IMR-90 (cell line): Measurements from ENCODE around the gene SCPEP1. TPM values are rescaled to one million over a fixed set of nuclear protein-coding genes. Genes with fewer than 3 reads are reported as not detected.

Experiments
- ATAC-seq: fragments of 200-7000 bp; cut with Tn5 transposase; 2 replicates; pipeline ENCODE4 v1.9.1; 2020; ENCODE audit warnings: low read depth, mild to moderate bottlenecking, moderate library complexity
- BruUV-seq: library from RNA; stranded (reverse); fragments of 400-500 nt; replicated peaks from 2 replicates; lab custom pipeline; 2021; lab: Mats Ljungman, UMichigan
- CTCF ChIA-PET: fragments of 300-600 bp; formaldehyde crosslinking; extraction: SDS; loops from one replicate; lab custom pipeline; 2021; ENCODE audit warnings: antibody characterized with exemption; lab: Yijun Ruan, JAX
- POLR2A ChIA-PET: fragments of 300-600 bp; sonication (Branson Sonifier 250); formaldehyde crosslinking; loops from one replicate; lab custom pipeline; 2022; ENCODE audit warnings: antibody characterized with exemption; ENCODE audit not compliant: unreplicated experiment; lab: Charles Lee
- DNase-seq: peaks from one replicate; pipeline ENCODE4 v3.0.0; 2013
- H2AFZ ChIP-seq: replicated peaks from 2 replicates; pipeline ENCODE3; 2013; ENCODE audit warnings: low read length, mild to moderate bottlenecking; ENCODE audit not compliant: poor library complexity
- H2AK5ac ChIP-seq: 2 replicates; pipeline ENCODE4 v1.6.1; 2013; ENCODE audit warnings: low read depth, low read length, inconsistent platforms
- H2AK9ac ChIP-seq: replicated peaks from 2 replicates; pipeline ENCODE3; 2013; ENCODE audit warnings: mild to moderate bottlenecking, low read depth, low read length, moderate library complexity; ENCODE audit not compliant: poor library complexity
- H2BK120ac ChIP-seq: 2 replicates; pipeline ENCODE4 v1.6.1; 2013; ENCODE audit warnings: low read depth, low read length, inconsistent platforms
- H2BK15ac ChIP-seq: 3 replicates; pipeline ENCODE4 v1.6.1; 2013; ENCODE audit warnings: low read depth, low read length, inconsistent platforms
- H2BK20ac ChIP-seq: 2 replicates; pipeline ENCODE4 v1.6.1; 2013; ENCODE audit warnings: low read depth, mild to moderate bottlenecking, inconsistent platforms, low read length, moderate library complexity
- H2BK5ac ChIP-seq: 2 replicates; pipeline ENCODE4 v1.6.1; 2013; ENCODE audit warnings: mild to moderate bottlenecking, low read depth, low read length, inconsistent platforms; ENCODE audit not compliant: poor library complexity, severe bottlenecking
- H3K14ac ChIP-seq: replicated peaks from 2 replicates; pipeline ENCODE4 v1.6.1; 2013; ENCODE audit warnings: low read depth, low read length, inconsistent platforms
- H3K18ac ChIP-seq: 2 replicates; pipeline ENCODE4 v1.6.1; 2013; ENCODE audit warnings: low read depth, low read length, control low read depth
- H3K23ac ChIP-seq: 2 replicates; pipeline ENCODE4 v1.6.1; 2013; ENCODE audit warnings: low read depth, low read length, inconsistent platforms
- H3K27ac ChIP-seq: 2 replicates; pipeline ENCODE4 v1.5.1; 2013; ENCODE audit warnings: mild to moderate bottlenecking, control low read depth, low read length; ENCODE audit not compliant: insufficient read depth
- H3K27me3 ChIP-seq: 2 replicates; pipeline ENCODE4 v1.6.1; 2013; ENCODE audit warnings: low read length; ENCODE audit not compliant: control insufficient read depth, insufficient read depth
- H3K36me3 ChIP-seq: 2 replicates; pipeline ENCODE4 v1.6.1; 2013; ENCODE audit warnings: low read length, mixed read lengths; ENCODE audit not compliant: control insufficient read depth, insufficient read depth
- H3K4ac ChIP-seq: 2 replicates; pipeline ENCODE4 v1.6.1; 2013; ENCODE audit warnings: low read depth, low read length, inconsistent platforms
- H3K4me1 ChIP-seq: 2 replicates; pipeline ENCODE4 v1.6.1; 2013; ENCODE audit warnings: low read length, mixed read lengths; ENCODE audit not compliant: control insufficient read depth, insufficient read depth
- H3K4me2 ChIP-seq: 2 replicates; pipeline ENCODE4 v1.6.1; 2013; ENCODE audit warnings: low read depth, mild to moderate bottlenecking, control low read depth, low read length, moderate library complexity
- H3K4me3 ChIP-seq: 2 replicates; pipeline ENCODE4 v1.5.1; 2013; ENCODE audit warnings: low read depth, mild to moderate bottlenecking, control low read depth, low read length, moderate library complexity; ENCODE audit not compliant: insufficient read depth
- H3K56ac ChIP-seq: 2 replicates; pipeline ENCODE4 v1.6.1; 2013; ENCODE audit warnings: low read length, inconsistent platforms; ENCODE audit not compliant: insufficient read depth; ENCODE audit errors: extremely low read depth
- H3K79me1 ChIP-seq, 2 experiments: 2 replicates each; pipeline ENCODE4 v1.6.1; 2013; ENCODE audit warnings: low read length in 2 of 2, inconsistent platforms in 1 of 2, low read depth in 1 of 2
- H3K9ac ChIP-seq: 2 replicates; pipeline ENCODE4 v1.6.1; 2013; ENCODE audit warnings: low read depth, low read length, control low read depth
- H3K9me1 ChIP-seq: 2 replicates; pipeline ENCODE4 v1.6.1; 2013; ENCODE audit warnings: low read length, inconsistent platforms; ENCODE audit not compliant: insufficient read depth
- H3K9me3 ChIP-seq: 2 replicates; pipeline ENCODE4 v1.6.1; 2013; ENCODE audit warnings: low read length; ENCODE audit not compliant: control insufficient read depth, insufficient read depth
- H4K20me1 ChIP-seq: 2 replicates; pipeline ENCODE4 v1.6.1; 2013; ENCODE audit warnings: low read length, inconsistent platforms; ENCODE audit not compliant: insufficient read depth
- H4K5ac ChIP-seq: 2 replicates; pipeline ENCODE4 v1.6.1; 2013; ENCODE audit warnings: mild to moderate bottlenecking, low read depth, low read length, control low read depth
- H4K8ac ChIP-seq, 2 experiments: 2 replicates each; pipeline ENCODE4 v1.6.1; 2013; ENCODE audit warnings: low read depth in 2 of 2, low read length in 2 of 2, control low read depth in 1 of 2, inconsistent platforms in 1 of 2
- H4K91ac ChIP-seq: 2 replicates; pipeline ENCODE4 v1.6.1; 2013; ENCODE audit warnings: low read depth, low read length, inconsistent platforms; ENCODE audit not compliant: insufficient read depth
- BHLHE40 ChIP-seq: fragments of 150-350 bp; IDR thresholded peaks from 2 replicates; pipeline ENCODE4 v1.6.1; 2016; ENCODE audit warnings: mild to moderate bottlenecking, low read depth, low read length
- CHD1 ChIP-seq: IDR thresholded peaks from 2 replicates; pipeline ENCODE4 v1.6.1; 2012; ENCODE audit warnings: low read depth, low read length, improper control_type of control experiment
- CTCF ChIP-seq: conservative IDR thresholded peaks from 2 replicates; pipeline ENCODE4 v1.5.1; 2012; ENCODE audit warnings: mild to moderate bottlenecking, low read depth, low read length, improper control_type of control experiment
- FOS ChIP-seq: fragments of 150-350 bp; IDR thresholded peaks from 2 replicates; pipeline ENCODE4 v1.6.1; 2016; ENCODE audit warnings: low read depth, low read length
- MAFK ChIP-seq: IDR thresholded peaks from 2 replicates; pipeline ENCODE4 v1.6.1; 2012; ENCODE audit warnings: low read depth, low read length, improper control_type of control experiment
- MAZ ChIP-seq: IDR thresholded peaks from 2 replicates; pipeline ENCODE4 v1.6.1; 2012; ENCODE audit warnings: low read depth, mild to moderate bottlenecking, low read length, improper control_type of control experiment, moderate library complexity, borderline replicate concordance
- RAD21 ChIP-seq: IDR thresholded peaks from 2 replicates; pipeline ENCODE4 v1.6.1; 2012; ENCODE audit warnings: low read length, improper control_type of control experiment
- RFX5 ChIP-seq: IDR thresholded peaks from 2 replicates; pipeline ENCODE4 v1.8.0; 2012; ENCODE audit warnings: low read depth, mild to moderate bottlenecking, low read length, moderate library complexity
- WGBS, 2 experiments: methylation state at CpG; one replicate each; pipeline versions ENCODE4 v1.1.5 to v1.1.7; 2013; ENCODE audit warnings: missing lambda C conversion rate in 2 of 2; ENCODE audit not compliant: insufficient read length in 1 of 2; ENCODE audit errors: extremely low coverage in 2 of 2; 5-methylcytosine and 5-hydroxymethylcytosine counted together
- dilution Hi-C: fragments of 300-500 bp; cut with HindIII; formaldehyde crosslinking; loops from one replicate; pipeline ENCODE4 v1.14.3; 2018; ENCODE audit warnings: low sequenced_read_pairs; ENCODE audit not compliant: unreplicated experiment
- in situ Hi-C: fragments of 300-500 bp; cut with MboI; formaldehyde crosslinking; loops from 3 replicates; pipeline ENCODE4 v1.14.3; 2019; ENCODE audit warnings: low sequenced_read_pairs, inconsistent platforms, mixed read lengths
- intact Hi-C: fragments of 100-400 bp; cut with micrococcal nuclease; formaldehyde crosslinking; loops from 2 replicates; pipeline ENCODE4 v1.10.0; 2022
- polyA plus RNA-seq, 3 experiments: library from polyadenylated mRNA; depleted of rRNA; stranded (reverse); fragments of >200 nt; gene quantifications; 2 replicates each; pipeline ENCODE4 v1.2.3, GENCODE V29; 2012; ENCODE audit warnings: low replicate concordance in 1 of 3
- total RNA-seq: library from RNA; depleted of rRNA; stranded (reverse); fragments of >200 nt; gene quantifications from 2 replicates; pipeline ENCODE4 v1.2.3, GENCODE V29; 2012
- TF ChIP-seq, protein P1 (sequence below): fragments of 150-350 bp; IDR thresholded peaks from 2 replicates; pipeline ENCODE4 v1.6.1; 2017; ENCODE audit warnings: mild to moderate bottlenecking, antibody characterized with exemption, low read length, low read depth

Gene SCPEP1
- total and polyA plus RNA-seq, 2 of the 4 experiments (the other 2 are of a cell fraction): 16.5 to 32.1 TPM

GRCh38 chr17:57046749-57047148 lies 68.8 kb downstream of the SCPEP1 start:
- Histone ChIP-seq H3K14ac (no peak overlapping the region), H3K79me1 (no peaks in the 10 kb centered on the region), H3K23ac (no peak overlapping the region), H3K18ac (no peak overlapping the region), H4K5ac (no peak overlapping the region), H2BK120ac (no peak overlapping the region), H4K20me1 (no peaks in the 10 kb centered on the region), H2BK5ac (no peak overlapping the region), H3K9me1 (no peaks in the 10 kb centered on the region), H3K27ac (no peak overlapping the region), H4K8ac (no peak overlapping the region), H3K56ac (no peak overlapping the region), H3K4me3 (no peak overlapping the region), H2BK20ac (no peak overlapping the region), H4K91ac (no peak overlapping the region), H2AK5ac (no peak overlapping the region), H2AK9ac (no peak overlapping the region), H3K4ac (no peak overlapping the region), H3K27me3 (peaks cover 42% of the 10 kb centered on the region), H3K4me2 (no peak overlapping the region), H3K9ac (no peak overlapping the region), H2AFZ (peak overlapping the region; percentile 63), H2BK15ac (no peak overlapping the region), H3K36me3 (no peaks in the 10 kb centered on the region), H3K9me3 (no peaks in the 10 kb centered on the region), H3K4me1 (no peaks in the 10 kb centered on the region)
- no peak for TF ChIP-seq RFX5
- TF ChIP-seq CTCF: no peak
- no peak for TF ChIP-seq RAD21
- TF ChIP-seq CHD1: no peak
- no peak for TF ChIP-seq MAZ
- TF ChIP-seq, protein P1, sequence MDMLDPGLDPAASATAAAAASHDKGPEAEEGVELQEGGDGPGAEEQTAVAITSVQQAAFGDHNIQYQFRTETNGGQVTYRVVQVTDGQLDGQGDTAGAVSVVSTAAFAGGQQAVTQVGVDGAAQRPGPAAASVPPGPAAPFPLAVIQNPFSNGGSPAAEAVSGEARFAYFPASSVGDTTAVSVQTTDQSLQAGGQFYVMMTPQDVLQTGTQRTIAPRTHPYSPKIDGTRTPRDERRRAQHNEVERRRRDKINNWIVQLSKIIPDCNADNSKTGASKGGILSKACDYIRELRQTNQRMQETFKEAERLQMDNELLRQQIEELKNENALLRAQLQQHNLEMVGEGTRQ: no peak
- TF ChIP-seq BHLHE40: no peak
- TF ChIP-seq MAFK: no peak
- TF ChIP-seq FOS: no peak
- no TSS peak for BruUV-seq
- DNase-seq (no peak), ATAC-seq (no peak)
- intact Hi-C loops (no loop called here), dilution Hi-C loops (no loop called here), in situ Hi-C loops (no loop called here)
- ChIA-PET CTCF (interaction anchor here (0.6 to 0.7 kb wide), 2 partner anchors 540 to 1989 kb away, joined by 3 to 6 read pairs; no protein-coding TSS in a partner anchor), POLR2A (no interaction called here)
- no CpG with 5 or more reads among the region's 18 CpGs for WGBS, 2 experiments
